ENCODE data around the gene TRIM22.
"Not testable (repeated sequence)": the region's sequence is repeated elsewhere in the genome, so short reads cannot be mapped to it uniquely, and the experiment has no call there.

Gene TRIM22, protein sequence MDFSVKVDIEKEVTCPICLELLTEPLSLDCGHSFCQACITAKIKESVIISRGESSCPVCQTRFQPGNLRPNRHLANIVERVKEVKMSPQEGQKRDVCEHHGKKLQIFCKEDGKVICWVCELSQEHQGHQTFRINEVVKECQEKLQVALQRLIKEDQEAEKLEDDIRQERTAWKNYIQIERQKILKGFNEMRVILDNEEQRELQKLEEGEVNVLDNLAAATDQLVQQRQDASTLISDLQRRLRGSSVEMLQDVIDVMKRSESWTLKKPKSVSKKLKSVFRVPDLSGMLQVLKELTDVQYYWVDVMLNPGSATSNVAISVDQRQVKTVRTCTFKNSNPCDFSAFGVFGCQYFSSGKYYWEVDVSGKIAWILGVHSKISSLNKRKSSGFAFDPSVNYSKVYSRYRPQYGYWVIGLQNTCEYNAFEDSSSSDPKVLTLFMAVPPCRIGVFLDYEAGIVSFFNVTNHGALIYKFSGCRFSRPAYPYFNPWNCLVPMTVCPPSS

DNA sequence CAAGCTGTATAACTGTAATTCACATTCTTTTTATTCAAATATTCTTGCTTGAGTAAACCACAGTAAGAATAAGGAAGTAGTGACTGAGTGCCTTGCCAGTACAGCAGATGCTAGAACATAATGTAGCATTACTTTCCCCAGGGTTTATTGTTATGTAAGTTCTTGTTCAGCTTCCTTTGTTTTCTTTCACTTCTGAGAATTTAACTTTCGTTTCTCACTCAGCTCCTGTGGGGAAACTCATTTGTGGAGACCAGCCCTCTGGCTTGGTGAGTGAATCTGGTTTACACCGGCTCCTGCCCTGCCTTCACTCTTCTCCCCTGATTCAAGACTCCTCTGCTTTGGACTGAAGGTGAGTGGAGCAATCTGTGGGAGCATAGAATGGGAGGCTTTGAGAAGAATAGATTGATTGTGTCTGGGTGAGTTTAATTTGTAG lies at the start of gene TRIM22:
TRIM22 (plus strand) TSS at position 240 of the 433 bp plus-strand sequence. CDS start 6,443 bp downstream, outside the sequence.
- no peak for DNase-seq

DNA sequence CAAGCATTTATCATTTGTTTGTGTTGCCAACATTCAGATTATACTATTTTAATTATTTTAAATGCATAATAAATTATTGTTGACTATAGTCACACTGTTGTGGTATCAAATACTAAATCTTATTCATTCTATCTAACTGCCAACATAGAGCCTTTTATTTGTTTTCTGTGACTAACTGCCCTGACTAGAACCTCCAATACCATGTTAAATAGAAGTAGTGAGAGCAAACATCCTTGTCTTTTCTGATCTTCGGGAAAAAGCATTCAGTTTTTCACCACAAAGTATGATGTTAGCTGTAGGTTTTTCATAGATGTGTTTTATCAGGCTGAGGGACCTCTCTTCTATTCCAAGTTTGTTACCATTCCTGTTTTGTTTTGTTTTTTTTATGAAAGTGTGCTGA lies 49.6 kb upstream of the TRIM22 start:
- no peak for DNase-seq

DNA sequence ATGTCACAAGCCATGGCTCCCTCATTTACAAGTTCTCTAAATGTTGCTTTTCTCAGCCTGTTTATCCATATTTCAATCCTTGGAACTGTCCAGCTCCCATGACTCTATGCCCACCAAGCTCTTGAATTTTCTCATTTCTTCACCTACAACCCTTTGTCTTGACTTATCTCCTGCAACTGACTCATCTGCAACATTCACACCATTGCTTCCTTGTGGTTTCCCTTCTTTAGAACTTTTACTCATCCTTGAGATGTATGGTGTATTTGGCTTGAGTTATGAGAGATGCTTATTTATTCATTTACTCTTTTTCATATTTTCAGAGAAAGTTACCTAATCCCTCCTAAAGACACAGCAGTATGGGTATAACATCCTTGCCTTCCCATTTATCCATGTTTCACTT lies 46.0 kb upstream of the TRIM22 start:
- no peak for DNase-seq

- DNase-seq: no peak
These were observed 43.5 kb upstream of the TRIM22 start for GRCh38 chr11:5646139-5646538.

GRCh38 chr11:5655474-5655873 lies 34.1 kb upstream of the TRIM22 start:
- no peak for DNase-seq

DNA sequence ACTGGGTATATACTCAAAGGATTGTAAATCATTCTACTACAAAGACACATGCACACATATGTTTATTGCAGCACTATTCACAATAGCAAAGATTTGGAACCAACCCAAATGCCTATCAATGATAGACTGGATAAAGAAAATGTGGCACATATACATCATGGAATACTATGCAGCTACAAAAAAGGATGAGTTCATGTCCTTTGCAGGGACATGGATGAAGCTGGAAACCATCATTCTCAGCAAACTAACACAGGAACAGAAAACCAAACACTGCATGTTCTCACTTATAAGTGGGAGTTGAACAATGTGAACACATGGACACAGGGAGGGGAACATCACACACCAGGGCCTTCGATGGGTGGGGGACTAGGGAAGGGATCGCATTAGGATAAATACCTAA lies 32.6 kb upstream of the TRIM22 start:
- not testable (repeated sequence) for DNase-seq

GRCh38 chr11:5658318-5658717 lies 31.3 kb upstream of the TRIM22 start:
- no peak for DNase-seq

DNA sequence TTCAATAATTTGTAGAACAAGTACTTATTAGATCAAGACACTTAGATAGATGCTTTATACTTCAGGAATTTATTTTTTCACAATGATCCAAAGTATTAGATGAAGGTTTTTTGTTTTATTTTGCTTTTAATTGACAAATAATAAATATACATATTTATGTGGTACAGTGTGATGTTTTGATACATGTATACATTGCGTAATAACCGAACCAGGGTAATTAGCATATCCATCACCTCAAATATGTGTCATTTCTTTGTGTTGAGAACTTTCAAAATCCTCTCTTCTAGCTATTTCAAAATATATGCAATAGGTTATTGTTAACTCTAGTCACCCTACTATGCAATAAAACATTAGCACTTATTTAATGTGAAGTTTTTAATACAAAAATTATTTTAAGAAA lies 26.1 kb upstream of the TRIM22 start:
- DNase-seq: no peak

GRCh38 chr11:5665051-5665570 lies 24.5 kb upstream of the TRIM22 start:
- DNase-seq: no peak

- no peak for DNase-seq
These were observed 23.7 kb upstream of the TRIM22 start for GRCh38 chr11:5665746-5666401.

- DNase-seq: no peak
These were observed 23.2 kb upstream of the TRIM22 start for GRCh38 chr11:5666402-5666793.

DNA sequence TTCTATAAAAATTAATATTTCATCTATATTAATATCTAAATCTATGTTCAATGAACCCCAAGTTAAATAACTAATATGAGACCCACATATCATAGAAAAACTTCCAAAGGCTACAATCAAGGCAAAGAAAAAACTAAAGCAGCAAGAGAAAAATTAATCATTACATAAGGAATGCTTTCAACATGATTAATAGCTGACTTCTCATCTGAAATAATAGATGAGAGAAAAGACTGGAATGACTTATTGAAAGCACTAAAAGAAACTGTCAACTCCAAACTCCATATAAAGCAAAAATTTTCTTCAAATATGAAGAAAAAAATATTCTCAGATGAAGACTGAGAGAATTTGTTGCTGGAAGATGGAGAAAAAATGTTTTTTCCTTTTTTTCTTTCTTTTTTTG lies 17.8 kb upstream of the TRIM22 start:
- DNase-seq: no peak

GRCh38 chr11:5674391-5674790 lies 15.2 kb upstream of the TRIM22 start:
- DNase-seq: no peak

- DNase-seq: no peak
These were observed 9.8 kb upstream of the TRIM22 start for GRCh38 chr11:5679811-5680210.

- not testable (repeated sequence) for DNase-seq
These were observed 6.6 kb upstream of the TRIM22 start for GRCh38 chr11:5682890-5683441.

GRCh38 chr11:5683620-5684019 lies 6.0 kb upstream of the TRIM22 start:
- not testable (repeated sequence) for DNase-seq

DNA sequence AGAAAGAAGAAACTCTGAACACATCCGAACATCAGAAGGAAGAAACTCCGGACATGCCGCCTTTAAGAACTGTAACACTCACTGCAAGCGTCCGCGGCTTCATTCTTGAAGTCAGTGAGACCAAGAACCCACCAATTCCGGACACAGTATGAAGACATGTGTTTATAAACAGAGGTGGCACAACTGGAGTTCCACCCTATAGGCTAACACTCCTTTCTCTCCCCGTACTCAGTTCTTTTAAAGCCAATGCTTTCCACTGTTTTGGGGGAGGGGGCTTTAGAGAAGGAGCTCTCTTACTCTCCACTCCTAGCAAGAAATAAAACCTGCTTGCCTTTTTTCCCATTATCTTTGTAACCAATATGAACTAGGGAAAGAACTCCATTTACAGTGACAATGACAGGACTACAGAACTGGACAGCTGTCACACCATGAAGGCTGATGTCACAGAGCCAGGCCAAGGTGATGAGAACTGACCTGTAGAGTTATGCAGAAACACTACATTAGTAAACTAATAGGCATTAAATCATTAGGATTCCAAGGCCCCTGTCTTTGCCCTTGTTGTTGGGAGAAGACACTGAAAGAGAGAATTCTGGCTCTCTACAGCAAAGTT lies 5.4 kb upstream of the TRIM22 start:
- no peak for DNase-seq

GRCh38 chr11:5684646-5685362 lies 4.8 kb upstream of the TRIM22 start, which contains the start of gene TRIM5:
Gene TRIM5 (minus strand): TSS chr11:5685074. CDS start chr11:5680177, 4,897 bp downstream.
- DNase-seq: no peak

DNA sequence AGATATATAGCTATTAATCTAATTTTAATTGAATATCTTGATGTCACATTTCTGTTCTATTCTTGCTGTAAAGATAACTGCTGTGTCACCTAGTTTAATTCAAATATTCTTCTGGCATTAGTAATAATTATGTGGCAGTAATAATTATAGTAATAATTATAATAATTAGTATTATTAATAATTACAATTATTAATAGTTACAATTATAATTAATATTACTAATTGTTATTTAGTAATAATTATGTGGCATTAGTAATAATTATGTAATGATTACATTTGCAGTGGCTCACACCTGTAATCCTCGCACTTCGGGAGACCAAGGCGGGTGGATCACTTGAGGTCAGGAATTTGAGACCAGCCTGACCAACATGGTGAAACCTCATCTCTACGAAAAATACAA lies 3.2 kb upstream of the TRIM22 start:
- no peak for DNase-seq

DNA sequence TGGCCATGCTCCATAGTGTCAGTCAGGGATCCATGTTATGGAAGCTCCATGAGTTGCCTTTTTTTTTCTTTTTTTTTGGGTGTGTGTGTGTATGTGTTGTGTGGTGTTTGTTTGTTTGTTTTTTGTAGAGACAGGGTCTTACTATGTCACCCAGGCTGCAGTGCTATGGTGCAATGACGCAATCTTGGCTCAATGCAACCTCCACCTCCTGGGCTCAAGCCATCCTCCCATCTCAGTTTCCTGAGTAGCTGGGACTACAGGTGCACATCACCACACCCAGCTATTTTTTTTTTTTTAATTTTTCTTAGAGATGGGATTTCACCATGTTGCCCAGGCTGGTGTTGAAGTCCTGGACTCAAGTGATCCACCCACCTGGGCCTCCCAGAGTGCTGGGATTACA lies 1.1 kb upstream of the TRIM22 start:
- DNase-seq: no peak

DNA sequence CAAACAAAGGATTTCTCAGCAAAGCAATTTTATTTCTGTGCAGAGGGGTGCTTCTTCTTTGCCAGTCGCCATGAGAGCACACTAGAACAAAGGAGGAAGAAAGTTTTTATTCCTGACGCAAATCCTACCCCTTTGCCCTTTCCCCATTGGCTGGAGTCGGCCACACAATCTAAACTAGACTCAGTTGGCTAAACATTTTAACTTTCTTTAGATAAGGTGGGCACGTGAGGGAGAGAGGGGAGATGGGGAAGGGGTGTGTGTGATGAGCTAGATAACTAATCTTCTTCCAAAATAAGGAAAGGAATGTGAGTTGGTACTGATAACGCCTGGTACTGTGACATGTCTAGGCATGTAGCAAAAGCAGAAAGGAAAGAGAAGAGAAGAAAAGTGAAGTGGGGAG lies 626 bp downstream of the TRIM22 start:
- DNase-seq: no peak

GRCh38 chr11:5690736-5691135 lies 1.1 kb downstream of the TRIM22 start:
- DNase-seq: no peak
